HEK293 (cell line): ENCODE data around the gene MRC2.

ENCODE experiments used
- CTCF ChIA-PET: fragments of 350-600 bp; formaldehyde crosslinking; extraction: SDS; loops from one replicate; lab custom pipeline; 2021; ENCODE audit warnings: antibody characterized with exemption; lab: Yijun Ruan, JAX
- POLR2A ChIA-PET: fragments of 300-600 bp; formaldehyde crosslinking; extraction: SDS; loops from one replicate; lab custom pipeline; 2020; ENCODE audit warnings: antibody characterized with exemption, inconsistent platforms; lab: Yijun Ruan, JAX
- H3K27ac ChIP-seq: fragments of 200-500 bp; sonication (Bioruptor generic); 2 replicates; pipeline ENCODE4 v1.5.1; 2014; ENCODE audit warnings: low read depth, low read length, control low read depth, inconsistent platforms; ENCODE audit errors: extremely low read depth
- H3K36me3 ChIP-seq, 2 experiments: fragments of 200-500 bp in 1 of 2; sonication (Bioruptor generic) in 1 of 2; 1 replicate in 1 of 2; 2 replicates in 1 of 2; pipeline ENCODE4 v1.5.1; 2014 to 2017; ENCODE audit warnings: inconsistent platforms in 2 of 2, low read length in 2 of 2; ENCODE audit not compliant: control insufficient read depth in 2 of 2, insufficient read depth in 1 of 2
- H3K4me1 ChIP-seq: fragments of 200-500 bp; sonication (Bioruptor generic); 2 replicates; pipeline ENCODE4 v1.5.1; 2014; ENCODE audit warnings: mild to moderate bottlenecking, low read length, inconsistent platforms; ENCODE audit not compliant: control insufficient read depth, insufficient read depth
- H3K4me3 ChIP-seq: 2 replicates; pipeline ENCODE4 v1.5.1; 2011; ENCODE audit warnings: low read depth, mild to moderate bottlenecking, control low read depth, low read length, moderate library complexity
- H3K9me3 ChIP-seq: fragments of 200-500 bp; sonication (Bioruptor generic); 2 replicates; pipeline ENCODE4 v1.5.1; 2014; ENCODE audit warnings: low read depth, low read length, inconsistent platforms; ENCODE audit not compliant: control insufficient read depth, insufficient read depth
- HIC1 ChIP-seq: fragments of 450-650 bp; formaldehyde crosslinking; IDR thresholded peaks from 2 replicates; pipeline ENCODE4 v1.5.1; 2016; ENCODE audit warnings: missing biosample characterization, missing genetic modification characterization
- HOXD13 ChIP-seq: sonication (generic); formaldehyde crosslinking; IDR thresholded peaks from 2 replicates; pipeline ENCODE4 v1.8.0; 2022; ENCODE audit warnings: missing genetic modification reagents, borderline replicate concordance
- KLF16 ChIP-seq: fragments of 450-650 bp; formaldehyde crosslinking; IDR thresholded peaks from 2 replicates; pipeline ENCODE4 v1.5.1; 2017; ENCODE audit warnings: missing biosample characterization, missing genetic modification characterization
- KLF17 ChIP-seq: fragments of 450-650 bp; formaldehyde crosslinking; IDR thresholded peaks from 2 replicates; pipeline ENCODE4 v1.5.1; 2016; ENCODE audit warnings: missing biosample characterization, missing genetic modification characterization
- PRDM1 ChIP-seq: fragments of 450-650 bp; formaldehyde crosslinking; IDR thresholded peaks from 2 replicates; pipeline ENCODE4; 2016; ENCODE audit warnings: missing biosample characterization, missing genetic modification characterization
- PRDM10 ChIP-seq: fragments of 450-650 bp; formaldehyde crosslinking; IDR thresholded peaks from 2 replicates; pipeline ENCODE4 v1.5.1; 2016; ENCODE audit warnings: missing biosample characterization, missing genetic modification characterization
- PRDM6 ChIP-seq: fragments of 450-650 bp; formaldehyde crosslinking; IDR thresholded peaks from 2 replicates; pipeline ENCODE4 v1.5.1; 2017; ENCODE audit warnings: missing biosample characterization, missing genetic modification characterization
- RBAK ChIP-seq: fragments of 450-650 bp; formaldehyde crosslinking; IDR thresholded peaks from 2 replicates; pipeline ENCODE4 v1.5.1; 2016; ENCODE audit warnings: missing biosample characterization, missing genetic modification characterization
- ZBTB7A ChIP-seq: fragments of 450-650 bp; formaldehyde crosslinking; IDR thresholded peaks from 2 replicates; pipeline ENCODE4 v1.5.1; 2016; ENCODE audit warnings: low read depth, missing biosample characterization, missing genetic modification characterization
- ZFP3 ChIP-seq: fragments of 450-650 bp; formaldehyde crosslinking; IDR thresholded peaks from 2 replicates; pipeline ENCODE4 v1.5.1; 2016; ENCODE audit warnings: low read depth, missing biosample characterization, missing genetic modification characterization
- ZNF132 ChIP-seq: fragments of 450-650 bp; formaldehyde crosslinking; IDR thresholded peaks from 2 replicates; pipeline ENCODE4 v1.5.1; 2017; ENCODE audit warnings: missing biosample characterization, missing genetic modification characterization, borderline replicate concordance
- ZNF174 ChIP-seq: fragments of 450-650 bp; formaldehyde crosslinking; IDR thresholded peaks from 2 replicates; pipeline ENCODE4 v1.5.0; 2017; ENCODE audit warnings: missing biosample characterization, mild to moderate bottlenecking, missing genetic modification characterization
- ZNF266 ChIP-seq: fragments of 450-650 bp; formaldehyde crosslinking; IDR thresholded peaks from 2 replicates; pipeline ENCODE4 v1.5.1; 2016; ENCODE audit warnings: missing biosample characterization, missing genetic modification characterization, low read depth
- ZNF341 ChIP-seq: fragments of 450-650 bp; formaldehyde crosslinking; IDR thresholded peaks from 2 replicates; pipeline ENCODE4; 2016; ENCODE audit warnings: low read depth, missing biosample characterization, missing genetic modification characterization
- ZNF426 ChIP-seq: fragments of 450-650 bp; formaldehyde crosslinking; IDR thresholded peaks from 2 replicates; pipeline ENCODE4 v1.5.1; 2017; ENCODE audit warnings: missing biosample characterization, missing genetic modification characterization, mild to moderate bottlenecking, inconsistent platforms, moderate library complexity
- ZNF433 ChIP-seq: fragments of 450-650 bp; formaldehyde crosslinking; IDR thresholded peaks from 2 replicates; pipeline ENCODE4 v1.5.1; 2016; ENCODE audit warnings: missing biosample characterization, missing genetic modification characterization, low read depth
- ZNF510 ChIP-seq: fragments of 450-650 bp; formaldehyde crosslinking; IDR thresholded peaks from 2 replicates; pipeline ENCODE4 v1.5.1; 2018; ENCODE audit warnings: mild to moderate bottlenecking, missing genetic modification characterization, missing biosample characterization; ENCODE audit not compliant: insufficient replicate concordance
- ZNF521 ChIP-seq: fragments of 450-650 bp; formaldehyde crosslinking; IDR thresholded peaks from 2 replicates; pipeline ENCODE4 v1.5.1; 2017; ENCODE audit warnings: missing biosample characterization, mild to moderate bottlenecking, missing genetic modification characterization
- ZNF530 ChIP-seq: fragments of 450-650 bp; formaldehyde crosslinking; IDR thresholded peaks from 2 replicates; pipeline ENCODE4 v1.5.1; 2016; ENCODE audit warnings: low read depth, missing biosample characterization, missing genetic modification characterization
- ZNF548 ChIP-seq: fragments of 450-650 bp; formaldehyde crosslinking; IDR thresholded peaks from 2 replicates; pipeline ENCODE4 v1.5.1; 2016; ENCODE audit warnings: missing biosample characterization, missing genetic modification characterization
- ZNF670 ChIP-seq: fragments of 450-650 bp; formaldehyde crosslinking; IDR thresholded peaks from 2 replicates; pipeline ENCODE4 v1.5.1; 2016; ENCODE audit warnings: missing biosample characterization, missing genetic modification characterization, low read depth
- ZNF768 ChIP-seq: fragments of 450-650 bp; formaldehyde crosslinking; IDR thresholded peaks from 2 replicates; pipeline ENCODE4 v1.5.1; 2018; ENCODE audit warnings: missing biosample characterization, mild to moderate bottlenecking, missing genetic modification characterization

The MRC2 gene

GRCh38 chr17:62653826-62654761, 26.6 kb downstream of the MRC2 start:
- no peak overlapping the region for H3K4me3 ChIP-seq
- no peak overlapping the region for H3K27ac ChIP-seq
- CTCF ChIA-PET, result interaction anchor here (1.5 kb wide), 1 partner anchor 19 kb away, joined by 3 read pairs; no protein-coding TSS in a partner anchor
- TF ChIP-seq RBAK (tag by site-specific recombination), result no peak
- TF ChIP-seq KLF17, result 0 out of 2 replicates have a peak, but pooled peaks have one; percentile 21
- H3K36me3 ChIP-seq, result peaks cover 0 to 13% of the 10 kb centered on the region in 2 experiments; a peak in 1 of 3 replicates
- H3K4me1 ChIP-seq, result peaks cover 9% of the 10 kb centered on the region
- no peaks in the 10 kb centered on the region for H3K9me3 ChIP-seq
- POLR2A ChIA-PET, result interaction anchor here (1.0 to 1.3 kb wide), 2 partner anchors 18 to 21 kb away, joined by 3 read pairs; no protein-coding TSS in a partner anchor

- Histone ChIP-seq H3K4me3 (no peak overlapping the region), H3K27ac (no peak overlapping the region), H3K4me1 (peaks cover 9% of the 10 kb centered on the region), H3K36me3 (peaks cover 0 to 13% of the 10 kb centered on the region in 2 experiments; a peak in 1 of 3 replicates), H3K9me3 (no peaks in the 10 kb centered on the region)
- ChIA-PET CTCF (interaction anchor here (0.6 kb wide), 2 partner anchors 754 to 956 kb away, joined by 3 to 4 read pairs; no protein-coding TSS in a partner anchor), POLR2A (no interaction called here)
- TF ChIP-seq ZBTB7A (tag by site-specific recombination) (no peak), ZNF768 (tag by site-specific recombination) (no peak), KLF16 (no peak), ZNF670 (tag by site-specific recombination) (no peak), ZNF433 (no peak), ZNF521 (tag by site-specific recombination) (no peak), ZNF426 (no peak), ZNF548 (tag by site-specific recombination) (no peak), HOXD13 (no peak), ZNF341 (tag by site-specific recombination) (no peak), ZNF174 (tag by site-specific recombination) (no peak), ZNF510 (tag by site-specific recombination) (no peak), ZFP3 (tag by site-specific recombination) (no peak), PRDM10 (no peak)
Measured at GRCh38 chr17:62655656-62656055, 28.2 kb downstream of the MRC2 start.

GRCh38 chr17:62656446-62656845, 29.0 kb downstream of the MRC2 start:
- Histone ChIP-seq H3K4me1 (peaks cover 9% of the 10 kb centered on the region), H3K36me3 (peaks cover 0 to 13% of the 10 kb centered on the region in 2 experiments; a peak in 1 of 3 replicates), H3K4me3 (no peak overlapping the region), H3K9me3 (no peaks in the 10 kb centered on the region), H3K27ac (no peak overlapping the region)
- POLR2A ChIA-PET, result no interaction called here
- CTCF ChIA-PET, result interaction anchor here (0.6 to 1.0 kb wide), 3 partner anchors 176 to 753 kb away, joined by 3 to 4 read pairs (median 3); no protein-coding TSS in a partner anchor
- no peak for TF ChIP-seq ZNF132
- no peak for TF ChIP-seq ZNF266 (tag by site-specific recombination)
- no peak for TF ChIP-seq ZNF530 (tag by site-specific recombination)
- no peak for TF ChIP-seq PRDM1 (tag by site-specific recombination)
- TF ChIP-seq PRDM6 (tag by site-specific recombination), result no peak
- no peak for TF ChIP-seq ZNF433
- no peak for TF ChIP-seq HIC1 (tag by site-specific recombination)
